Keratinocyte (primary cell): ENCODE results near the gene PTPRN2. TPM values are rescaled to one million over a fixed set of nuclear protein-coding genes. Genes with fewer than 3 reads are reported as not detected.

ENCODE experiments used
- DNase-seq: peaks from one replicate; pipeline ENCODE4 v3.0.0-alpha.2; 2011; ENCODE audit warnings: low read depth, missing footprints, low spot score
- FAIRE-seq: peaks from 2 replicates; lab custom pipeline; 2011; peaks lifted over from hg19 to GRCh38; lab: Jason Lieb, UNC
- H2AFZ ChIP-seq: 2 replicates; pipeline ENCODE4 v1.6.0; 2012; ENCODE audit warnings: low read length, control low read depth, inconsistent platforms; ENCODE audit not compliant: control insufficient read depth
- H3K27ac ChIP-seq: 2 replicates; pipeline ENCODE4 v1.5.1; 2011; ENCODE audit warnings: low read length; ENCODE audit not compliant: control insufficient read depth, insufficient read depth
- H3K27me3 ChIP-seq: 3 replicates; pipeline ENCODE4 v1.6.0; 2011; ENCODE audit warnings: low read length; ENCODE audit not compliant: control insufficient read depth, insufficient read depth; ENCODE audit errors: extremely low read depth
- H3K36me3 ChIP-seq, 2 experiments: 2 replicates in 1 of 2; 3 replicates in 1 of 2; pipeline ENCODE4 v1.5.1; 2011; ENCODE audit warnings: low read length in 2 of 2, mild to moderate bottlenecking in 1 of 2; ENCODE audit not compliant: control insufficient read depth in 2 of 2, insufficient read depth in 2 of 2; ENCODE audit errors: extremely low read depth in 1 of 2
- H3K4me1 ChIP-seq: 3 replicates; pipeline ENCODE4 v1.5.1; 2011; ENCODE audit warnings: low read length; ENCODE audit not compliant: control insufficient read depth, insufficient read depth; ENCODE audit errors: extremely low read depth
- H3K4me2 ChIP-seq: 3 replicates; pipeline ENCODE4 v1.6.0; 2011; ENCODE audit warnings: low read depth, low read length; ENCODE audit not compliant: control insufficient read depth, insufficient read depth; ENCODE audit errors: extremely low read depth
- H3K4me3 ChIP-seq, 3 experiments: fragments of 200-600 bp in 1 of 3; sonication (generic) in 1 of 3; 2 replicates in 2 of 3; 3 replicates in 1 of 3; pipeline ENCODE4 v1.5.1; 2011 to 2016; ENCODE audit warnings: low read length in 3 of 3, mild to moderate bottlenecking in 3 of 3, control low read depth in 2 of 3, inconsistent platforms in 1 of 3, low read depth in 1 of 3, mixed read lengths in 1 of 3, mixed run types in 1 of 3, moderate library complexity in 1 of 3; ENCODE audit not compliant: control insufficient read depth in 2 of 3, insufficient read depth in 2 of 3; ENCODE audit errors: extremely low read depth in 1 of 3
- H3K79me2 ChIP-seq: 2 replicates; pipeline ENCODE4 v1.6.0; 2012; ENCODE audit warnings: low read length; ENCODE audit not compliant: control insufficient read depth, insufficient read depth
- H3K9ac ChIP-seq: 3 replicates; pipeline ENCODE4 v1.6.0; 2011; ENCODE audit warnings: low read length; ENCODE audit not compliant: control insufficient read depth, insufficient read depth; ENCODE audit errors: extremely low read depth
- H3K9me1 ChIP-seq: 3 replicates; pipeline ENCODE4 v1.6.0; 2011; ENCODE audit warnings: low read length; ENCODE audit not compliant: control insufficient read depth, insufficient read depth; ENCODE audit errors: extremely low read depth
- H3K9me3 ChIP-seq: 2 replicates; pipeline ENCODE4 v1.5.1; 2012; ENCODE audit warnings: low read depth, low read length; ENCODE audit not compliant: control insufficient read depth
- H4K20me1 ChIP-seq: 3 replicates; pipeline ENCODE4 v1.6.0; 2011; ENCODE audit warnings: low read length; ENCODE audit not compliant: control insufficient read depth, insufficient read depth; ENCODE audit errors: extremely low read depth
- CTCF ChIP-seq, 3 experiments: IDR thresholded peaks in 1 of 3; conservative IDR thresholded peaks in 1 of 3; optimal IDR thresholded peaks in 1 of 3; 2 replicates in 2 of 3; 3 replicates in 1 of 3; pipeline versions ENCODE3 to v1.5.1; 2011; ENCODE audit warnings: low read length in 3 of 3, mild to moderate bottlenecking in 3 of 3, moderate library complexity in 2 of 3, control low read depth in 1 of 3, inconsistent platforms in 1 of 3; ENCODE audit not compliant: insufficient read depth in 2 of 3; ENCODE audit errors: extremely low read depth in 1 of 3
- EZH2 ChIP-seq: IDR thresholded peaks from one replicate; pipeline ENCODE4 v1.6.1; 2012; ENCODE audit warnings: inconsistent platforms, mild to moderate bottlenecking, low read length, moderate library complexity
- dilution Hi-C: fragments of 300-500 bp; cut with MboI; formaldehyde crosslinking; loops from one replicate; pipeline ENCODE4 v1.7.0; 2020; ENCODE audit warnings: low sequenced_read_pairs; ENCODE audit not compliant: extremely low pct_ligation_motif_present
- polyA plus RNA-seq, 5 experiments: library from polyadenylated mRNA; depleted of rRNA in 3 of 5; stranded (reverse) in 3 of 5; stranded (forward) in 1 of 5; unstranded in 1 of 5; fragments of >200 nt; gene quantifications; 1 replicate in 1 of 5; 2 replicates in 3 of 5; 3 replicates in 1 of 5; pipeline versions ENCODE4 v1.2.1 to v1.2.3, GENCODE V29; 2011 to 2012; ENCODE audit warnings: missing spikeins in 2 of 5, low read depth in 1 of 5, low replicate concordance in 1 of 5

The PTPRN2 gene
- polyA plus RNA-seq, 1 donor (not counting 4 experiments of a cell fraction or from before 2014, with no cell fraction given), result not detected

GRCh38 chr7:157679607-157680006, 908.0 kb downstream of the PTPRN2 start:
- no peaks in the 10 kb centered on the region for H3K4me1 ChIP-seq
- DNase-seq, result no peak
- dilution Hi-C loops, result no loop called here
- no peaks in the 10 kb centered on the region for H3K36me3 ChIP-seq
- H3K9me1 ChIP-seq, result no peaks in the 10 kb centered on the region
- peaks cover 28% of the 10 kb centered on the region for H3K27me3 ChIP-seq
- no peak overlapping the region for H3K9ac ChIP-seq
- no peaks in the 10 kb centered on the region for H3K79me2 ChIP-seq
- no peak overlapping the region for H2AFZ ChIP-seq
- H3K9me3 ChIP-seq, result peaks cover 1% of the 10 kb centered on the region
- no peak overlapping the region for H3K27ac ChIP-seq
- H3K4me2 ChIP-seq, result no peak overlapping the region
- no peaks in the 10 kb centered on the region for H4K20me1 ChIP-seq
- H3K4me3 ChIP-seq, result no peak overlapping the region
- TF ChIP-seq EZH2 (no peak), CTCF (optimal IDR thresholded peaks at IDR 0.05 in 1 of 3, IDR thresholded peaks at IDR 0.05 in 1 of 3, conservative IDR thresholded peaks at IDR 0.05 in 1 of 3; ENCODE audit: extremely low read depth in 1 of 3, insufficient read depth in 2 of 3, low read length in 3 of 3) (no peak)
- FAIRE-seq, result no peak

GRCh38 chr7:157678501-157678900, 909.1 kb downstream of the PTPRN2 start:
- FAIRE-seq (no peak), DNase-seq (no peak)
- H3K4me3 ChIP-seq, result no peak overlapping the region
- H3K27me3 ChIP-seq, result peaks cover 20% of the 10 kb centered on the region
- no peak overlapping the region for H2AFZ ChIP-seq
- no peaks in the 10 kb centered on the region for H3K9me1 ChIP-seq
- no peaks in the 10 kb centered on the region for H3K79me2 ChIP-seq
- dilution Hi-C loops, result no loop called here
- H3K36me3 ChIP-seq, result no peaks in the 10 kb centered on the region
- H3K27ac ChIP-seq, result no peak overlapping the region
- no peak overlapping the region for H3K9ac ChIP-seq
- no peaks in the 10 kb centered on the region for H4K20me1 ChIP-seq
- no peak overlapping the region for H3K4me2 ChIP-seq
- peaks cover 3% of the 10 kb centered on the region for H3K9me3 ChIP-seq
- TF ChIP-seq EZH2 (no peak), CTCF (optimal IDR thresholded peaks at IDR 0.05 in 1 of 3, IDR thresholded peaks at IDR 0.05 in 1 of 3, conservative IDR thresholded peaks at IDR 0.05 in 1 of 3; ENCODE audit: extremely low read depth in 1 of 3, insufficient read depth in 2 of 3, low read length in 3 of 3) (no peak)
- H3K4me1 ChIP-seq, result no peaks in the 10 kb centered on the region
